ENCODE data around the gene SLC25A29. TPM values are rescaled to one million over a fixed set of nuclear protein-coding genes. Genes with fewer than 3 reads are reported as not detected.

SLC25A29 gene
- total and polyA plus RNA-seq, 2 of the 13 experiments (the other 11 are each of a cell fraction or from before 2014, with no cell fraction given) = 12.2 to 17.2 TPM

GRCh38 chr14:100279133-100279532, 27.1 kb downstream of the SLC25A29 start (continued):
- TF ChIP-seq UBTF (CRISPR knock-in tag; IDR thresholded peaks at IDR 0.05) (no peak), ZNF101 (CRISPR knock-in tag; IDR thresholded peaks at IDR 0.05; ENCODE audit: borderline replicate concordance, low read depth) (no peak), ZMAT3 (CRISPR knock-in tag; conservative IDR thresholded peaks at IDR 0.05) (no peak), ZNF652 (CRISPR knock-in tag; IDR thresholded peaks at IDR 0.05; ENCODE audit: borderline replicate concordance, low read depth) (no peak), SIX1 (CRISPR knock-in tag; IDR thresholded peaks at IDR 0.05; ENCODE audit: borderline replicate concordance) (no peak), ZNF891 (CRISPR knock-in tag; IDR thresholded peaks at IDR 0.05) (no peak), ASH2L (IDR thresholded peaks at IDR 0.05; ENCODE audit: insufficient read length, low read depth, low read length) (peak; percentile 14), CBX5 (CRISPR knock-in tag; IDR thresholded peaks at IDR 0.05; ENCODE audit: borderline replicate concordance) (no peak), ZNF333 (CRISPR knock-in tag; IDR thresholded peaks at IDR 0.05; ENCODE audit: borderline replicate concordance) (no peak), KDM5A (IDR thresholded peaks at IDR 0.05; ENCODE audit: borderline replicate concordance, low read length) (no peak), IKZF1 (IDR thresholded peaks at IDR 0.05) (no peak), SP140L (CRISPR knock-in tag; IDR thresholded peaks at IDR 0.05; ENCODE audit: borderline replicate concordance) (no peak), ATM (IDR thresholded peaks at IDR 0.05; ENCODE audit: borderline replicate concordance) (no peak), ZNF251 (CRISPR knock-in tag; IDR thresholded peaks at IDR 0.05) (no peak), PPARG (CRISPR knock-in tag; conservative IDR thresholded peaks at IDR 0.05) (peak; percentile 52), ZNF12 (CRISPR knock-in tag; IDR thresholded peaks at IDR 0.05) (no peak), ZNF709 (CRISPR knock-in tag; IDR thresholded peaks at IDR 0.05) (no peak), SIX4 (CRISPR knock-in tag; IDR thresholded peaks at IDR 0.05) (no peak), ZBTB25 (CRISPR knock-in tag; IDR thresholded peaks at IDR 0.05) (no peak), NR2F6 (IDR thresholded peaks at IDR 0.05) (peak; percentile 42), NR2F6 (CRISPR knock-in tag; IDR thresholded peaks at IDR 0.05) (0 out of 2 replicates have a peak, but pooled peaks have one; percentile 31), SRSF4 (IDR thresholded peaks at IDR 0.05; ENCODE audit: low read depth, low read length, poor library complexity, severe bottlenecking) (no peak), HBP1 (CRISPR knock-in tag; IDR thresholded peaks at IDR 0.05; ENCODE audit: low read depth) (no peak)
- TF ChIP-seq, protein P1, sequence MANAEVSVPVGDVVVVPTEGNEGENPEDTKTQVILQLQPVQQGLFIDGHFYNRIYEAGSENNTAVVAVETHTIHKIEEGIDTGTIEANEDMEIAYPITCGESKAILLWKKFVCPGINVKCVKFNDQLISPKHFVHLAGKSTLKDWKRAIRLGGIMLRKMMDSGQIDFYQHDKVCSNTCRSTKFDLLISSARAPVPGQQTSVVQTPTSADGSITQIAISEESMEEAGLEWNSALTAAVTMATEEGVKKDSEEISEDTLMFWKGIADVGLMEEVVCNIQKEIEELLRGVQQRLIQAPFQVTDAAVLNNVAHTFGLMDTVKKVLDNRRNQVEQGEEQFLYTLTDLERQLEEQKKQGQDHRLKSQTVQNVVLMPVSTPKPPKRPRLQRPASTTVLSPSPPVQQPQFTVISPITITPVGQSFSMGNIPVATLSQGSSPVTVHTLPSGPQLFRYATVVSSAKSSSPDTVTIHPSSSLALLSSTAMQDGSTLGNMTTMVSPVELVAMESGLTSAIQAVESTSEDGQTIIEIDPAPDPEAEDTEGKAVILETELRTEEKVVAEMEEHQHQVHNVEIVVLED (CRISPR knock-in tag; IDR thresholded peaks at IDR 0.05; ENCODE audit: borderline replicate concordance) = no peak
- TF ChIP-seq, protein P2, sequence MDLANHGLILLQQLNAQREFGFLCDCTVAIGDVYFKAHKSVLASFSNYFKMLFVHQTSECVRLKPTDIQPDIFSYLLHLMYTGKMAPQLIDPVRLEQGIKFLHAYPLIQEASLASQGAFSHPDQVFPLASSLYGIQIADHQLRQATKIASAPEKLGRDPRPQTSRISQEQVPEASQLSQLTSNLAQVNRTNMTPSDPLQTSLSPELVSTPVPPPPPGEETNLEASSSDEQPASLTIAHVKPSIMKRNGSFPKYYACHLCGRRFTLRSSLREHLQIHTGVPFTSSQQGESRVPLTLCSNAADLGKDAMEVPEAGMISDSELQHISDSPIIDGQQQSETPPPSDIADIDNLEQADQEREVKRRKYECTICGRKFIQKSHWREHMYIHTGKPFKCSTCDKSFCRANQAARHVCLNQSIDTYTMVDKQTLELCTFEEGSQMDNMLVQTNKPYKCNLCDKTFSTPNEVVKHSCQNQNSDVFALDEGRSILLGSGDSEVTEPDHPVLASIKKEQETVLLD (CRISPR knock-in tag; IDR thresholded peaks at IDR 0.05; ENCODE audit: low read depth) = no peak
